ENCODE results near the gene PPP3CA.
"Not testable (repeated sequence)": the region's sequence is repeated elsewhere in the genome, so short reads cannot be mapped to it uniquely, and the experiment has no call there.

Gene PPP3CA

DNA sequence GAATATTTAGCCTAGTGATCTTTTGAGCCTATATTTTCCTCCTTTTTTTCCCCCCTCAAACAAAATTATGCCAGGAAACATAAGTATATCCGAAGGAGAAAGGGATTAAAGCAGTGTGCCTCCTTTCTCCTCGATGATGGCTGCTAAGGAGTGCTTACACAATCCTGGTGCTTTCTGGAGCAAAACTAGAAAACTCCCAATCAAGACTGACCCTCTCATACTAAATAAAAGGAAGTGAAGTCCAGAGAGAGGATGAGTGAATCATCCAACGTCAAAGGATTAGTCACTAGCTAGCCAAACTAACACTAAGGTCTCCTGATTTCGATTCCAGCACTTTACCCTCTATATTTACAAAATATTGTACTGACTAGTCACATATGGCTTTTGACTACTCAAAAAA, 146.8 kb downstream of the PPP3CA start:
- no peak for DNase-seq

DNA sequence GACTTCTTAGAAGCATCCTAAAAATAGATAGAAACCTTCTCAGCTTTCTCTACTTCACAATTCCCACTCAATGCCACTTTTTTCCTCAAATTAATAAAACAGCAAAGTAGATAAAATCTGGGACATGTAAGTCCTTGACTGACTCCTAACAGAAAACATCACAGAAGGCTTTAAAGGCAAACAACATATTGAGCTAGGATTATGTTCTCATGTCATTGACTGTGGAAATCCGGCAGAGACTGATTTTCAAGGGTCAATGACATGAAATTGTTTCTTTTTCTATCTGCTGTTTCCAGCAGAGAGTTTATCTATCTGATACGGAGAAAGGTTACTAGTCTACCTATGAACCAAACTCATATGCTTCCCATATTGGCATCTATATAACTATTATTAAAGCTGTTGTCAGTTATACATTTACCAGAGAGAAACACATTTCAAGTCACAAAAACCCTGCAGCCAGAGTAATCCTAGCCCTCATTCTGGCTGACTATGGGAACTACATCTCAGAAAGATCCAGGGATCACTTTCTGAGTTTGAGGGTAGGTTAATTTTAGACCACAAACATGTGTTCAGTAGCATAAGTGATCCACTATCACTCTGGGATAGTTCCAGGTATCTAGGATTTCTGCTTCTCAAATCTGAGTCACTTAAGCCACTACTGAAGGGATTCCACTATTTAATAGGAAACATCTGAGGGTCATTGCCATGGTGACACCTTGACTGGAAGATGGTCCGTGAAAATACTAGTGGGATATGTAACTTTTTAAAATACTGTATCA, 147.6 kb downstream of the PPP3CA start:
- DNase-seq = no peak

- no peak for DNase-seq
Measured at GRCh38 chr4:101198682-101199339, 148.5 kb downstream of the PPP3CA start.

DNA sequence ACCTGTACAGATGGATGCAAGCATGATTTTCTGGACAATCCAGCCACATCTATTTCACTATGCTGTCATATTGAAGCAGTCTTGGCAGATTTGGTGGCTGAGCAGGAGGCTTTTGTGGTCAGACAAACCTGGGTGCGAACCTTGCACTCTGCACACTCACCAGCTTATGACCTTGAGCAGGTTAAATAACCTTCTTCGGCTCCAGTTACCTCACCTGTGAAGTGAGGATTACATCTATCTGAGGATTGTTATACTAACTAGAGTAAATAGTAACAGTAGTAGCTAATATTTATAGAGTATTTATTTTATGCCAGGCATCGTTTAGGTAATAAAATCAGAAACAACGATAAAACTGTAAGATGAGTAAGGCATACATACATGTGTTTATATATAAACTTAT, 150.0 kb downstream of the PPP3CA start:
- DNase-seq = no peak

GRCh38 chr4:101192244-101192643, 155.1 kb downstream of the PPP3CA start:
- DNase-seq = no peak

DNA sequence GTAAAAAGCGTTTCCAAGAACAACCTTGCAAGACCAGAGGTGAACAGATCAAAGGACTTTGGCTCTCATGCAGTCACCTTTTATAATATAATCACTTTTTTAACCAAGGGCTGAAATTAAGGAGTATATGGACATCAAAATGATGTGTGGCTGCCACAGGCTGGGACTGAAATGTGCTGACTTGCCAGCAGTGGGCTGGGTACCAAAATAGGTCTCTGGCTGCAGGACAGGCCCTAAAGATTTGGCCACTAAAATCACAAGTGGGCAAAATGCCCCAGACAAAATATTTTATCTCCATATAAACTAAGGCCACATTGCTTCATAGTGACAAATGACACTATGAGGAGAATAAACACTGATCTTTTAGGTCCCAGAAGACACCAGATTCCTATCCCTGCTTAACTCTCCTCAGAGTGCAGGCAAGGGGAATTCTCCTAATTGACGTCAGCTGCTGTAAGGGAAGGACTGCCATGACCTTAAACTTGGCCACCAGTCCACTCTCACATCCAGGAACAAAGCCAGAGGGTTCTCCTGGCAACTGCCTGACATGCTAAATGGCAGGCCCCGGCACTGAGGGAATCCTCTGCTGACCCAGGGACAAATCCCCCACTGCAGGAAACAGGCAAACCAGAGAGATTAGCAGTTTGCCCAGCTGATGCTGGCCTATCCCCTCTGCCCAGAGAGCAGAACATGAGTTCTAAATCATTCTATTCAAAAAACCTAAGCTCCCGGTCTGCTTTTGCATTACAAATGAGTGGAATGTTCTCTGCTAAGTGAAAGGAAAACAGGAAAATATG, 155.8 kb downstream of the PPP3CA start:
- no peak for DNase-seq

GRCh38 chr4:101190751-101191150, 156.6 kb downstream of the PPP3CA start:
- no peak for DNase-seq

GRCh38 chr4:101188906-101189305, 158.4 kb downstream of the PPP3CA start:
- no peak for DNase-seq

GRCh38 chr4:101187841-101188240, 159.5 kb downstream of the PPP3CA start:
- DNase-seq = no peak

GRCh38 chr4:101186567-101187184, 160.7 kb downstream of the PPP3CA start:
- no peak for DNase-seq

DNA sequence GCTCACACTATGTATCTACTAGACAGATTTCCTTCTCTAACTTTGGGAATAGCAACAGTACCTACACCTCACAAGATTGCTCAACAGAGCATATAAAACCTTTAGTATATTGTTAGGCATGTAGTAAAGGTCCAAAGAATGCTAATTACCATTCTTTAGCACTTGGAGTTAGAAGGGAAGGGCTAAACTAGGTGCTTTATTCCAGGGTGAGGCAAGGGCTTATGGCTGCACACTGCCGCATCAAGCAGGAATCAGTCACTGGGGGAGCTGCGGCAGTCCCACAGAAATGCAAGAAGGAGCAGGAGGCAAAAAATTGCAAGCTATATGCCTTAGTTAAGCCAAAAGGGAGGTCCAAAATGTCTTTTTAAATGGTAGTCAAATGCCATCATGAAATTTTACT, 162.7 kb downstream of the PPP3CA start:
- DNase-seq = no peak

DNA sequence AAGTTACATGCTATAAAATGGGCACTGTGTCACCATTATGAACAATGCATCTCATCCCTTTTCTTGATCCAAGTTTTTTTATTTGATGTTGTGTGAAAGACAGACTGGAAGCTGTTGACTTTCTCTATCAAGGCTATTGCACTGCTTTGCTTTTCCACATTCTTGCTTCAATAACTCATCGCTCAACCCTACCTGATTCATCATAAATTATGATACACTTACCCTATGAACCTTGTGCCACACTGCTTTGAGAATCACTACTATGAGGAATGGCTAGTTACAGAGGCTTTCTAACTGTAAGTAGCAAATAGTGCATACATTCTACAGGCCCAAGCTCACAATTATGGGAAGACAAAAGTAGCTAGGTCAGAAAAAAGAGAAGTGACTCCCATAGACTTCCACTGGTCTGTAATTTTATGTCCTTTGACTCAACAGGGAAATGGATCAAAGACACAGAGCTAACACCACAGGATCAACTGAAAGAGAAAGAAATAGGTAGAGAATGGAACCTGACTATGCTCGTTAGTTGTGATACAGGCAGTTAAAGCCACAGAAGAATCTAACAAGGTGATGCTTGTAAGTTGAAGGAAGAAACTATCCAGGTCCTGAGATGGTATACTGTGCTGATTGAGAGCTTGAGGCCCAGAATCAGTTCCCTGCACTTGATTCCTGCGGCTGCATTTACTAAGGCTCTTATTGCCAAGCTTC, 163.5 kb downstream of the PPP3CA start:
- DNase-seq = no peak

DNA sequence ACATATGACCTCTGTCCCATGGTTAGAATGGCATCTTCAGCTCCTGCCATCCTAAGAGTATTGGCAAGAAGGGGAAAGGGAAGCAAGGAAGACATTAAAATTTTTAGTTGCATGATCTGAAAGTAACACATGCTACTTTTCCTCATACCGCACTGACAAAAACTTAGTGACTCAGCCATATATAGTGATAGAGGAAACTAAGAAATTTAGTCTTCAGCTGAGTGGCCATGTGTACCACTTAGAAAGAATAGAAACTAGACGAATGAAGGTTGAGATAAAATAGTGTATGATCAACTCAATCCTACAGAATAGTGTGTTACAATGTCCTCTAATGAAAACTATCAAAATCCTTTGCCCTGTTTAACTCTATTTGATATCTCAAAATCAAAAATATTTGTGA, 164.1 kb downstream of the PPP3CA start:
- DNase-seq = no peak

DNA sequence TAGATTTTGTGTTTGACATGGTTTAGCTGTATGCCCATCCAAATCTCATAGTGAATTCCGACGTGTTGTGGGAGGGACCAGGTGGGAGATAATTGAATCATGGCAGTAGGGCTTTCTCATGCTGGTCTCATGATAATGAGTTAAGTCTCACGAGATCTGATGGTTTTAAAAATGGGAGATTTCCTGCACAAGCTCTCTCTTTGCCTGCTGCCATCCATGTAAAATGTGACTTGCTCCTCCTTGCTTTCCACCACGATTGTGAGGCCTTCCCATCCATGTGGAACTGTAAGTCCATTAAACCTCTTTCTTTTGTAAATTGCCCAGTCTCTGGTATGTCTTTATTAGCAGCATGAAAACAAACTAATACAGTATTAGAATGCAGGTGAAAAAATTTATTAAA, 164.6 kb downstream of the PPP3CA start:
- DNase-seq = not testable (repeated sequence)

DNA sequence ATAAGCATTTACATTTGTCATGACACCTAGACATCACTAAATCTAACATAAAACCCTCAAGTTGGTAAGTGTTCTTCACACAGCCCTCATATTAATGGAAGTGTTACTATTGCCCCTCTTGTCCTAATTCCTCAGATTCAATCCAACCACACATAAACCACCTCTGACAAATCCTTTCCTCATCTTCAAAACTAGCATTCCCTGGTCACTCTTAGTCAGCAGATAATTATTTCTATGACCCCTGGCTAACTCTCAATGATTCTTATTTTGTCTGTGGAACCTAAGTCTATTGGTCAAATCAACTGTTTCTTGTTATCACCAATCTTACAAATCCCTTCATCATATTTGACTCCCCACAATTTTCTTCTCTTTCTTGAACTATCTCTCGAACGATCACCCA, 168.6 kb downstream of the PPP3CA start:
- no peak for DNase-seq

GRCh38 chr4:101177154-101177553, 170.2 kb downstream of the PPP3CA start:
- DNase-seq = no peak

GRCh38 chr4:101175896-101176676, 171.2 kb downstream of the PPP3CA start:
- no peak for DNase-seq

GRCh38 chr4:101174679-101175345, 172.5 kb downstream of the PPP3CA start:
- DNase-seq = no peak

GRCh38 chr4:101172369-101172768, 175.0 kb downstream of the PPP3CA start:
- DNase-seq = no peak

DNA sequence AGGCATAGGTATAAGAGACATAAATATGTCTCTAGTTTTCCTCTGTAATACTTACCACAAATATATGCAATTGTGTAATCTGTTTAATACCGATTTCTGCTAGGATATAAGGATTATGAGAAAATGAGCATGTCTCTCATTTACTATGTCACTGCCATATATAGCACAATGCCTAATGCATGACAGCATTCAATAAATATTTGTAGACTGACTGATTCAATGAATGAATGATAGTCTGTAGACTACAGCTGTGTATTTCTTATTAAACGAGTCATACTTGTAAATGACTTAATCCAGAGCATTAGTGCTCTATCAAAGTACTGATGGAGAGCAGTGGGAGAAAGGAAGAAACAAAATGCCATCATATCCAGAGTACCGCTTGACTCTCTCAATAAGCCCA, 175.6 kb downstream of the PPP3CA start:
- DNase-seq = no peak
